Psoas muscle (tissue), 8 donors: ENCODE results near the gene SLC7A14. TPM values are rescaled to one million over a fixed set of nuclear protein-coding genes. Genes with fewer than 3 reads are reported as not detected.

ENCODE experiments used
- ATAC-seq, 4 donors: fragments of 200-7000 bp; cut with Tn5 transposase; one replicate each; pipeline ENCODE4 v1.9.1; 2020; ENCODE audit warnings: moderate library complexity in 3 of 4, mild to moderate bottlenecking in 2 of 4
- DNase-seq, 2 donors: peaks; one replicate each; pipeline ENCODE4 v3.0.0-alpha.2; 2020
- H3K27ac ChIP-seq: fragments of 200-600 bp; one replicate; pipeline ENCODE4 v1.8.0; 2022
- H3K27me3 ChIP-seq, 3 donors: fragments of 200-600 bp in 1 of 3; one replicate each; pipeline versions ENCODE4 v1.6.1 to v1.8.0; 2013 to 2022; ENCODE audit warnings: low read length in 2 of 3, mild to moderate bottlenecking in 2 of 3, moderate library complexity in 1 of 3; ENCODE audit not compliant: insufficient read depth in 3 of 3
- H3K36me3 ChIP-seq, 2 donors: fragments of 200-600 bp in 1 of 2; one replicate each; pipeline versions ENCODE4 v1.6.1 to v1.8.0; 2013 to 2022; ENCODE audit warnings: low read depth in 1 of 2, mild to moderate bottlenecking in 1 of 2, moderate library complexity in 1 of 2; ENCODE audit not compliant: insufficient read depth in 1 of 2
- H3K4me1 ChIP-seq: fragments of 200-600 bp; one replicate; pipeline ENCODE4 v1.8.0; 2022
- H3K4me3 ChIP-seq: fragments of 200-600 bp; one replicate; pipeline ENCODE4 v1.8.0; 2022; ENCODE audit warnings: mild to moderate bottlenecking
- H3K9me3 ChIP-seq: fragments of 200-600 bp; one replicate; pipeline ENCODE4 v1.8.0; 2022
- CTCF ChIP-seq: fragments of 200-600 bp; IDR thresholded peaks from one replicate; pipeline ENCODE4 v1.8.0; 2022; ENCODE audit warnings: antibody characterized with exemption
- WGBS, 3 donors: extraction: QIAGEN DNeasy Blood & Tissue Kit; methylation state at CpG; one replicate each; pipeline versions ENCODE4 v1.1.6 to v1.1.7; 2013; 5-methylcytosine and 5-hydroxymethylcytosine counted together
- intact Hi-C, 2 donors: fragments of 100-400 bp; cut with DNase I; formaldehyde crosslinking; loops; one replicate each; pipeline versions ENCODE4 v1.11.0 to v1.14.2; 2022
- polyA plus RNA-seq, 3 donors: library from polyadenylated mRNA; stranded (reverse); fragments of 200-250 nt; gene quantifications; one replicate each; pipeline ENCODE4 v1.2.3, GENCODE V29; 2013
- total RNA-seq, 4 donors: library from RNA; stranded (reverse); fragmentation: NEBNext Ultra II Directional in 2 of 4; extraction: Animal tissue kit (Norgen Biotek cat#: 25700) in 2 of 4; gene quantifications; one replicate each; pipeline versions ENCODE4 v1.2.1 to v1.2.4, GENCODE V29; 2021 to 2023
- donor health status: healthy with polysubstance abuse.
- donor health status: DM: no; HTN: no; CAD: no; lungs with moderate emphysema.
- donor health status: Bipolar disorder and iron deficiency.
- donor health status: healthy.
- donor health status: DM: yes; HTN: yes; CAD: no.
- donor health status: DM: no; HTN: no; CAD: no.
- donor health status: DM: no; HTN: no; CAD: no.
- donor health status: DM: yes; HTN: yes; CAD: no.

SLC7A14 gene
- total and polyA plus RNA-seq, 7 donors = under 0.01 to 0.04 (median 0.01) TPM; not detected in 4

GRCh38 chr3:170606675-170607074, 20.8 kb upstream of the SLC7A14 start:
- H3K4me1 ChIP-seq = no peaks in the 10 kb centered on the region
- WGBS, 3 donors = 68 to 71% (median 69%) methylated on average over 3 of the region's 3 CpGs
- no peaks in the 10 kb centered on the region for H3K36me3 ChIP-seq
- H3K4me3 ChIP-seq = no peak overlapping the region
- no peaks in the 10 kb centered on the region for H3K27me3 ChIP-seq
- ATAC-seq (no peak), DNase-seq (no peak)
- H3K27ac ChIP-seq = no peak overlapping the region
- TF ChIP-seq CTCF = no peak
- intact Hi-C loops = no loop called here
- H3K9me3 ChIP-seq = no peaks in the 10 kb centered on the region

- H3K27ac ChIP-seq = no peak overlapping the region
- H3K9me3 ChIP-seq = no peaks in the 10 kb centered on the region
- ATAC-seq = no peak
- TF ChIP-seq CTCF = no peak
- H3K4me1 ChIP-seq = no peaks in the 10 kb centered on the region
- intact Hi-C loops = no loop called here
- no peak overlapping the region for H3K4me3 ChIP-seq
- no peaks in the 10 kb centered on the region for H3K36me3 ChIP-seq
- no peak for DNase-seq
- no peaks in the 10 kb centered on the region for H3K27me3 ChIP-seq
Observed at GRCh38 chr3:170605490-170605889, 19.6 kb upstream of the SLC7A14 start.

GRCh38 chr3:170603770-170604510, 18.1 kb upstream of the SLC7A14 start:
- no peaks in the 10 kb centered on the region for H3K36me3 ChIP-seq
- no peak overlapping the region for H3K4me3 ChIP-seq
- no peak overlapping the region for H3K27ac ChIP-seq
- no peak for TF ChIP-seq CTCF
- no peaks in the 10 kb centered on the region for H3K9me3 ChIP-seq
- no peak for ATAC-seq
- intact Hi-C loops = no loop called here
- 36 to 39% (median 37%) methylated on average over 5 of the region's 5 CpGs for WGBS, 3 donors
- H3K27me3 ChIP-seq = no peaks in the 10 kb centered on the region
- no peak for DNase-seq
- H3K4me1 ChIP-seq = no peaks in the 10 kb centered on the region

GRCh38 chr3:170602556-170602955, 16.7 kb upstream of the SLC7A14 start:
- intact Hi-C loops = no loop called here
- DNase-seq = no peak
- H3K9me3 ChIP-seq = no peaks in the 10 kb centered on the region
- no peak for ATAC-seq
- no peak for TF ChIP-seq CTCF
- WGBS, 3 donors = 89 to 98% (median 95%) methylated on average over 1 of the region's 1 CpG
- H3K4me1 ChIP-seq = no peaks in the 10 kb centered on the region
- H3K4me3 ChIP-seq = no peak overlapping the region
- H3K27ac ChIP-seq = no peak overlapping the region
- no peaks in the 10 kb centered on the region for H3K36me3 ChIP-seq
- no peaks in the 10 kb centered on the region for H3K27me3 ChIP-seq

- DNase-seq (no peak), ATAC-seq (no peak)
- Histone ChIP-seq H3K4me1 (no peaks in the 10 kb centered on the region), H3K4me3 (no peak overlapping the region), H3K36me3 (no peaks in the 10 kb centered on the region), H3K9me3 (no peaks in the 10 kb centered on the region), H3K27ac (no peak overlapping the region), H3K27me3 (no peaks in the 10 kb centered on the region)
- 51 to 56% (median 55%) methylated on average over 4 of the region's 4 CpGs for WGBS, 3 donors
- no peak for TF ChIP-seq CTCF
- intact Hi-C loops = no loop called here
Observed at GRCh38 chr3:170600005-170600624, 14.2 kb upstream of the SLC7A14 start.
